ENCODE measurements around the gene STAT3. TPM values are rescaled to one million over a fixed set of nuclear protein-coding genes. Genes with fewer than 3 reads are reported as not detected.
A peak's percentile ranks its signal among the peaks of the same experiment; 100 is the strongest.

The STAT3 gene
- total and polyA plus RNA-seq, 2 of the 13 experiments (the other 11 are each of a cell fraction or from before 2014, with no cell fraction given), result 61.8 to 62.4 TPM

GRCh38 chr17:42386777-42387657 is 1.2 kb downstream of the STAT3 start (continued):
- TF ChIP-seq ZNF574 (CRISPR knock-in tag; IDR thresholded peaks at IDR 0.05) (peak; percentile 34; the same call in 1 of the 2 replicates), NR2C2 (CRISPR knock-in tag; IDR thresholded peaks at IDR 0.05; ENCODE audit: borderline replicate concordance) (no peak), ZNF263 (CRISPR knock-in tag; IDR thresholded peaks at IDR 0.05) (no peak), THAP7 (CRISPR knock-in tag; IDR thresholded peaks at IDR 0.05) (no peak), ZNF672 (CRISPR knock-in tag; IDR thresholded peaks at IDR 0.05) (no peak), ZBTB10 (CRISPR knock-in tag; IDR thresholded peaks at IDR 0.05; ENCODE audit: borderline replicate concordance) (no peak), CBX1 (IDR thresholded peaks at IDR 0.05; ENCODE audit: low read depth) (no peak), ZNF841 (CRISPR knock-in tag; IDR thresholded peaks at IDR 0.05; ENCODE audit: borderline replicate concordance) (no peak), ETV5 (CRISPR knock-in tag; IDR thresholded peaks at IDR 0.05; ENCODE audit: borderline replicate concordance) (no peak), GATAD2A (CRISPR knock-in tag; IDR thresholded peaks at IDR 0.05) (peak; percentile 77), HOMEZ (CRISPR knock-in tag; IDR thresholded peaks at IDR 0.05; ENCODE audit: low read depth) (peak; percentile 53; the same call in 1 of the 2 replicates), NFKBIZ (CRISPR knock-in tag; IDR thresholded peaks at IDR 0.05) (no peak), RARG (CRISPR knock-in tag; IDR thresholded peaks at IDR 0.05; ENCODE audit: low read depth) (no peak), ATF1 (CRISPR knock-in tag; IDR thresholded peaks at IDR 0.05) (peak; percentile 29; the same call in 1 of the 2 replicates), DMTF1 (CRISPR knock-in tag; IDR thresholded peaks at IDR 0.05) (no peak), FOSL2 (CRISPR knock-in tag; IDR thresholded peaks at IDR 0.05) (0 out of 2 replicates have a peak, but pooled peaks have one; percentile 22), E2F5 (CRISPR knock-in tag; conservative IDR thresholded peaks at IDR 0.05) (no peak), SP140L (CRISPR knock-in tag; IDR thresholded peaks at IDR 0.05; ENCODE audit: borderline replicate concordance) (no peak)
